ENCODE results near the gene IGF2.

- TF ChIP-seq GATA2 (IDR thresholded peaks at IDR 0.05; ENCODE audit: low read depth, low read length) (no peak), GATA3 (IDR thresholded peaks at IDR 0.05; ENCODE audit: low read depth, low read length) (no peak)
Observed at GRCh38 chr11:2095542-2095941, 43.6 kb downstream of the IGF2 start.
